ENCODE results near the gene KLK2.

GRCh38 chr19:50924586-50924985, 51.3 kb downstream of the KLK2 start:
- TF ChIP-seq POLR2A (IDR thresholded peaks at IDR 0.05; ENCODE audit: low read depth, low read length) = no peak
- no peak for TF ChIP-seq PAX5 (IDR thresholded peaks at IDR 0.05; ENCODE audit: insufficient read depth, low read length, severe bottlenecking)
- no peak for TF ChIP-seq TAF1 (IDR thresholded peaks at IDR 0.05; ENCODE audit: low read depth, low read length)
- no peak for TF ChIP-seq POLR2AphosphoS5 (IDR thresholded peaks at IDR 0.05; ENCODE audit: low read depth, low read length)
